GM21447 (cell line): ENCODE data around the gene LRRTM4.
"Not testable (repeated sequence)": the region's sequence is repeated elsewhere in the genome, so short reads cannot be mapped to it uniquely, and the experiment has no call there.

Experiments used
- ATAC-seq: cut with Tn5 transposase; IDR thresholded peaks from one replicate; pipeline ENCODE4 v1.9.1; 2021; ENCODE audit not compliant: unreplicated experiment

Gene LRRTM4

GRCh38 chr2:76763276-76763675 lies 758.9 kb downstream of the LRRTM4 start:
- no peak for ATAC-seq

- no peak for ATAC-seq
Measured at GRCh38 chr2:76760367-76760704, 761.8 kb downstream of the LRRTM4 start.

DNA sequence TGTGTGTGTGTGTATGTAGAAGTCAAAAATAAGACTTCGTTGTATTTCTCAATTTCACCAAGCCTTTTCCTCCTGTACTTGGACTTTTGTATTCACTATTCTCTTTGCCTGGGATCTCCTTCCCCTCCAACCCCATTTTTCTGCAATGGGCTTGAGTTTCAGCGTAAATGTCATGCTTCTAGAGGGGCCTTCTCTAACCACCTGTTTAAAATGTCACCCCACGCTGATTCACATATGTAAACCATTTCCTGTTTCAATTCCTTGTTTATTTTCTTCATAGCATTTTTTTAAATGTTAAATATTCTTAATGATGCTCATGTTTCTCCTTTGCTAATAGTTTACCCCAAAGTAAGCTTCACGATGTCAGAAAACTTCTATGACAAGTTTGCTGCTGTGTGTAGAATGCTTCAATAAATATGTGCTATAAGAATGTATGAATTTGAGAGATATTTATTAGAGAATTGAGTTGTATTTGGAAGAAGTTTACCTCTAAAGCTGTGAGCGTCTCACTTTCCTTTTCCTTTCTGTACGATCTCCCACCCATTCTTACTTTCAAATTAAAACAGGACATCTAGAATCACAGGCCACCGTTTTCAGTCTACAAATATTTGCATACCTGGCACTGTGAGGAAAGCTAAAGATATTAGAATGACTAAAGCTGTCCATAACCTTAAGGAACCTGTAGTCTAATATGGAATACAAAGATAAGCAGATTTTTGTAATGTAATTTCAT lies 762.4 kb downstream of the LRRTM4 start:
- ATAC-seq = no peak

DNA sequence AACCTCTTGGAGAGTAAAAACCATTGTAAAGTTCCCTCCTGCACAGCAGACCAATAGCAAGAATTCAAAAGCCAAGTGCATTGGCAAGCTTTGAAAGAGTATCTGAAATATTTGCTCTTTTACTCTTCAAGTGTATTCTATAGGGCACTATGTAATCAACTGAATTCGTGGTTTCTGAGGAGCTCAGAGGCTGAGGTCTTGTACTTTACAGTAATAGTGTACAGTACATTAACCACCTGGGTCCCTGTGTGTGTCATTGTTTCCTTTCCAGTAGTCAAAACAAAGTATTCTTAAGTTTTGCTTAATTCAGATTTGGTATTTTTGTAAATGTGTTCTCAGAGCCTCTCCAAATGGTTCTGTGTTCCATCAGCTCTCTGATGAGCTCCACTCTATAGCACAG lies 769.7 kb downstream of the LRRTM4 start:
- ATAC-seq = no peak

- ATAC-seq = no peak
Measured at GRCh38 chr2:76749858-76750257, 772.3 kb downstream of the LRRTM4 start.

DNA sequence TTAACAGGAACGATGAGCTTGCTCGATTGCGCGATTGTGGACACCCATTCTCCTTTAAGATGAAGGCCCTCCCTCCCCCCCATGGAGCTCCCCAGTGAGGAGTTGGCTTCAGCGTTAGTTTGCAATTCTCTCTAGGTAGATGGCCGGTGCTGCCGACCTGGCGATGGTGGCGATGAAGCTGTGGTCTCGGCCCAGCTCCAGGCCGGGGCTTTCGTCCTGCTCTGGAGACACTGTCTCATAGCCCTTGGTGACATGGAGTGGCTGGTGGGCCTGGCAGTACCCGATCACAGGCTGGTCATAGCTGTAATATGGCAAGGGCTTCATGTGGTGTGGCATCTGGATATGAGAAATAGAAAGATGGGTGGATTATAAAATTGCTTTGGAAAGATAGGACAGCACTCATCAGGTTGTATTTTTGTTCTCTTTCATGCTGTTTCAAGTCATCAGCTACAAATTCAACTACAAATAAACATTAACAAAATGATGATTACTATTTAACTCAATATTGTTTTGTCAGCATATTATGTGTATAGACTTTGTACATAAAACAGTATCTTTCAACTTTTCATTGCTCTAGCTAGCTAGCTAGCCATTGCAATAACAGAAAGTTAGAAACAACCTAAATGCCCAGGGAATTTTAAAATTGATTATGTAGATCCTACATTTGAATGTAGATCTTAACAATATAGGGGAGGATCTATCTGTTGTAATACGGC lies 773.4 kb downstream of the LRRTM4 start:
- no peak for ATAC-seq

- no peak for ATAC-seq
Measured at GRCh38 chr2:76745605-76746004, 776.6 kb downstream of the LRRTM4 start.

DNA sequence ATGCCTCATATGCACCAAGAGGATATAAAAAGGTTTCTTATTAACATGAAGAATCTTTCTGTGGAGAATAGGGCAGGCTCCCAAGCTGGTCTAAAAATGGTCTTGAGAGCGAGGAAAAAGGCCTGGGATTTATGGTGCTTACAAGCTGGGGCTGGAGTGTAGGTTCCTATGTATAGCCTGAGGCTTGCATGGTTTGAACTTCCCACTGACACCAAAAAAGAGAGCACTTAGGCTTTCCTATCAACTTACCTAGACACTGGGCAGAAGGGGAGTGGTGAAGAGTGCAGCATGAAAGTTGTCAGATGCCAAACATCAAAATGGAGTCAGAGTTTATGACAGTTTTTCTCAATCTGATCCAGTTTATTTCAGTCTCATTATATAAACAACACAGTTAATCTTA lies 784.6 kb downstream of the LRRTM4 start:
- no peak for ATAC-seq

GRCh38 chr2:76733736-76734135 lies 788.4 kb downstream of the LRRTM4 start:
- no peak for ATAC-seq

GRCh38 chr2:76731157-76731556 lies 791.0 kb downstream of the LRRTM4 start:
- ATAC-seq = no peak

GRCh38 chr2:76730021-76730420 lies 792.2 kb downstream of the LRRTM4 start:
- no peak for ATAC-seq

DNA sequence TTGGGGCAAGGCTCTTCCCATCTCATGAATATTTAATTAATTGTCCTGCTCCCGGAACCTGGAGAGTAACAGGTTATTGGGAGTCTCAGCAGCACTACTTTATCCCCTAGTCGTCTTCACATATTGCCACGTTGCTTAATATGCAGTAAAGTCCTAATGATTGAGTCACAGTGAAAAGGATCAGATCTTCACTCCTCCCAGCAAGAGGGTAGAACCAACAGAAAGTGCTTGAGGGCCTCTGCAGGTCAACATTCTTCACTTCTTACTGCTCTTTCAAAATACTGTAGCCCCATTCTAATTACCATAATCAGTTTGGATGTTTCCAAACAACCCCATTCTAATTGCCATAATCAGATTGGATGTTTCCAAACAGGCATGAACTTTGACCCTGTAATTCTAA lies 801.0 kb downstream of the LRRTM4 start:
- ATAC-seq = no peak

DNA sequence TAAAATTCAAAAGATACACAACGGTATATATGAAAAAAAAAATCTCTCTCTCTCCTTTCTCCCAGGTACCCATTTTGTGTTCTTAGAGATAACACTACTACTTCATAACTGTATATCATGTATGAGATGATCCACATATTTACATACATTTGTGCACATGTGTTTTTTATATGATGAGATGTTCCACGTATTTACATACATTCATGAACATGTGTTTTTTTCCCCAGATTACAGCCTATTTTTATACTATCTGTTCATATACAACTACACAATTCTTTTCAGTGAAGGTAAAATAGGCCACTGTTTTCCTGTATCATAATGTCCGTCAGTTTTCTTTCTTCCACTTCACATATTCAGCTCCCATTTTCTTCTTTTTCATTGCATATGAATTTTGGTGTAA lies 808.9 kb downstream of the LRRTM4 start:
- ATAC-seq = no peak

DNA sequence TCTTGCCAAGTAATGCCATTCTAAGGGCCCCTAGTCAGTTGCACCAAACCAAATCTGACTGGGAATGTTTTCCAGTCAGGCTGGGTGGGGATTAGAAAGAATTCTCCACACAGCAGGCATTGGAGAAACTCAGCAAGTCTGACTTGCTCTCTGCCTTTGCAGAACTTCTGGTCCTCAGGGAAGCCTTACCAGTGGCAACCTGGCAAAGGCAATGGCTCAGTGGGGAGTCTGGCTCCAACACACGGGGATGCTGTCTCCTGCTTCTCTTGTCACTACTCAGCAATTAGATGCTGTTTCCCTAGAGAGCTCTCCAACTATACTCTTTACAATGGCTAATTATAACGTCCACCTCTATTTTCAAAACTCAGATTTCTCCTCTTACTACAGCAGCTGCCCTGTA lies 810.7 kb downstream of the LRRTM4 start:
- no peak for ATAC-seq

DNA sequence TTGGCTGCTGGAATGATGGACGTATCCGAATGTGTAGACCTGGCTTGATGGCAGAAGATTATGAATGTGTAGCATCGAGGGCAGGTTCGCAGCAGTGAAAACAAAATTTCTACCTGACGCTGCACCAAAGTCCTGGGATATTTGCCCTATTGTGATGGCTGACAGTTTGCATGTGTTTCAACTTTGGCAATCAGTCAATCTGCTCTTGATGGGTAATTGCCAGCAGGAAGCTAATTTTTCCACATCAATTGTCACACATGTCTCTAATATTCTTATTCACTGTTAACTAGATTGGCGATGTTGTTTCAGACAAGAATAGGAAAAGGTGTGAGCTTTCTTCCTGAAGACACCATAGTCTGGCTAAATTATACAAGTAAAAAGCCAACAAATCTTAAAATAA lies 821.3 kb downstream of the LRRTM4 start:
- no peak for ATAC-seq

GRCh38 chr2:76697998-76698713 lies 824.0 kb downstream of the LRRTM4 start:
- ATAC-seq = not testable (repeated sequence)
